IPS-15b (cell line): ENCODE measurements around the gene LYST.

Experiments used
- H3K27me3 ChIP-seq: one replicate; pipeline ENCODE4 v1.6.1; 2013; ENCODE audit warnings: low read length; ENCODE audit not compliant: control insufficient read depth, insufficient read depth
- H3K36me3 ChIP-seq: one replicate; pipeline ENCODE4 v1.6.1; 2013; ENCODE audit warnings: low read length; ENCODE audit not compliant: control insufficient read depth, insufficient read depth
- H3K4me1 ChIP-seq: one replicate; pipeline ENCODE4 v1.6.1; 2013; ENCODE audit warnings: mild to moderate bottlenecking, low read length; ENCODE audit not compliant: control insufficient read depth, insufficient read depth
- H3K4me3 ChIP-seq: one replicate; pipeline ENCODE4 v1.5.1; 2013; ENCODE audit warnings: low read depth, low read length
- H3K9ac ChIP-seq: one replicate; pipeline ENCODE4 v1.6.1; 2013; ENCODE audit warnings: low read depth, mild to moderate bottlenecking, low read length
- H3K9me3 ChIP-seq: one replicate; pipeline ENCODE4 v1.6.1; 2013; ENCODE audit warnings: mild to moderate bottlenecking, low read length; ENCODE audit not compliant: control insufficient read depth, insufficient read depth

The LYST gene

GRCh38 chr1:235714205-235714897 lies 152.4 kb downstream of the LYST start:
- no peaks in the 10 kb centered on the region for H3K36me3 ChIP-seq
- no peaks in the 10 kb centered on the region for H3K9me3 ChIP-seq
- H3K4me1 ChIP-seq = no peaks in the 10 kb centered on the region
- H3K27me3 ChIP-seq = no peaks in the 10 kb centered on the region
- H3K9ac ChIP-seq = no peak overlapping the region
- H3K4me3 ChIP-seq = no peak overlapping the region

GRCh38 chr1:235712812-235713211 lies 153.9 kb downstream of the LYST start:
- no peak overlapping the region for H3K4me3 ChIP-seq
- no peaks in the 10 kb centered on the region for H3K36me3 ChIP-seq
- no peaks in the 10 kb centered on the region for H3K9me3 ChIP-seq

GRCh38 chr1:235710687-235711086 lies 156.0 kb downstream of the LYST start:
- Histone ChIP-seq H3K9ac (no peak overlapping the region), H3K4me1 (no peaks in the 10 kb centered on the region), H3K36me3 (no peaks in the 10 kb centered on the region), H3K4me3 (no peak overlapping the region), H3K9me3 (no peaks in the 10 kb centered on the region), H3K27me3 (no peaks in the 10 kb centered on the region)

More at GRCh38 chr1:235712812-235713211, 153.9 kb downstream of the LYST start:
- Histone ChIP-seq H3K4me1 (no peaks in the 10 kb centered on the region), H3K27me3 (no peaks in the 10 kb centered on the region), H3K9ac (no peak overlapping the region)

GRCh38 chr1:235709018-235709417 lies 157.7 kb downstream of the LYST start:
- H3K4me1 ChIP-seq = no peaks in the 10 kb centered on the region
- no peaks in the 10 kb centered on the region for H3K27me3 ChIP-seq
- no peaks in the 10 kb centered on the region for H3K9me3 ChIP-seq
- no peak overlapping the region for H3K4me3 ChIP-seq
- no peaks in the 10 kb centered on the region for H3K36me3 ChIP-seq
- no peak overlapping the region for H3K9ac ChIP-seq

- no peak overlapping the region for H3K4me3 ChIP-seq
- H3K9me3 ChIP-seq = no peaks in the 10 kb centered on the region
- H3K27me3 ChIP-seq = no peaks in the 10 kb centered on the region
- no peaks in the 10 kb centered on the region for H3K4me1 ChIP-seq
- no peak overlapping the region for H3K9ac ChIP-seq
- no peaks in the 10 kb centered on the region for H3K36me3 ChIP-seq
Measured at GRCh38 chr1:235708390-235708962, 158.2 kb downstream of the LYST start.

- Histone ChIP-seq H3K27me3 (no peaks in the 10 kb centered on the region), H3K4me1 (no peaks in the 10 kb centered on the region), H3K9me3 (no peaks in the 10 kb centered on the region), H3K9ac (no peak overlapping the region), H3K4me3 (no peak overlapping the region), H3K36me3 (no peaks in the 10 kb centered on the region)
Measured at GRCh38 chr1:235703506-235703905, 163.2 kb downstream of the LYST start.

- H3K4me1 ChIP-seq = no peaks in the 10 kb centered on the region
- no peaks in the 10 kb centered on the region for H3K36me3 ChIP-seq
- H3K27me3 ChIP-seq = no peaks in the 10 kb centered on the region
- no peak overlapping the region for H3K4me3 ChIP-seq
- no peak overlapping the region for H3K9ac ChIP-seq
- H3K9me3 ChIP-seq = no peaks in the 10 kb centered on the region
Measured at GRCh38 chr1:235702412-235702811, 164.3 kb downstream of the LYST start.

GRCh38 chr1:235697508-235697907 lies 169.2 kb downstream of the LYST start:
- Histone ChIP-seq H3K36me3 (no peaks in the 10 kb centered on the region), H3K9me3 (no peaks in the 10 kb centered on the region), H3K4me1 (no peaks in the 10 kb centered on the region), H3K9ac (no peak overlapping the region), H3K4me3 (no peak overlapping the region), H3K27me3 (no peaks in the 10 kb centered on the region)

- Histone ChIP-seq H3K4me3 (no peak overlapping the region), H3K4me1 (no peaks in the 10 kb centered on the region), H3K9me3 (no peaks in the 10 kb centered on the region), H3K36me3 (no peaks in the 10 kb centered on the region), H3K9ac (no peak overlapping the region), H3K27me3 (no peaks in the 10 kb centered on the region)
Measured at GRCh38 chr1:235689356-235689755, 177.3 kb downstream of the LYST start.

- H3K27me3 ChIP-seq = no peaks in the 10 kb centered on the region
- no peaks in the 10 kb centered on the region for H3K36me3 ChIP-seq
- H3K4me1 ChIP-seq = no peaks in the 10 kb centered on the region
Measured at GRCh38 chr1:235688096-235688495, 178.6 kb downstream of the LYST start.

GRCh38 chr1:235683653-235684052 lies 183.1 kb downstream of the LYST start:
- H3K4me1 ChIP-seq = peaks cover 2% of the 10 kb centered on the region
- H3K9ac ChIP-seq = no peak overlapping the region
- no peak overlapping the region for H3K4me3 ChIP-seq
- no peaks in the 10 kb centered on the region for H3K36me3 ChIP-seq
- no peaks in the 10 kb centered on the region for H3K27me3 ChIP-seq
- no peaks in the 10 kb centered on the region for H3K9me3 ChIP-seq

More at GRCh38 chr1:235688096-235688495, 178.6 kb downstream of the LYST start:
- no peaks in the 10 kb centered on the region for H3K9me3 ChIP-seq
- H3K4me3 ChIP-seq = no peak overlapping the region
- no peak overlapping the region for H3K9ac ChIP-seq

- H3K9ac ChIP-seq = no peak overlapping the region
- H3K9me3 ChIP-seq = no peaks in the 10 kb centered on the region
- H3K4me1 ChIP-seq = peaks cover 2% of the 10 kb centered on the region
- no peaks in the 10 kb centered on the region for H3K36me3 ChIP-seq
- H3K27me3 ChIP-seq = no peaks in the 10 kb centered on the region
- no peak overlapping the region for H3K4me3 ChIP-seq
Measured at GRCh38 chr1:235682216-235682615, 184.5 kb downstream of the LYST start.
